CD4-positive, alpha-beta T cell treated with Interleukin-15 for 4 hours (primary cell): ENCODE results near the gene SPRY4.
"Not testable (repeated sequence)": the region's sequence is repeated elsewhere in the genome, so short reads cannot be mapped to it uniquely, and the experiment has no call there.

Experiments
- DNase-seq: peaks from one replicate; pipeline ENCODE4 v3.0.0-alpha.2; 2020; ENCODE audit warnings: low spot score

Gene SPRY4

GRCh38 chr5:142333749-142334148 lies 8.9 kb upstream of the SPRY4 start:
- not testable (repeated sequence) for DNase-seq

GRCh38 chr5:142330444-142330843 lies 5.6 kb upstream of the SPRY4 start:
- DNase-seq: no peak

GRCh38 chr5:142330026-142330425 lies 5.2 kb upstream of the SPRY4 start:
- no peak for DNase-seq

- no peak for DNase-seq
Observed at GRCh38 chr5:142327111-142327842, 2.5 kb upstream of the SPRY4 start.

GRCh38 chr5:142326480-142326938 lies 1.7 kb upstream of the SPRY4 start:
- DNase-seq: no peak

GRCh38 chr5:142325725-142326479 lies 1.1 kb upstream of the SPRY4 start:
- DNase-seq: no peak

GRCh38 chr5:142324136-142324870 lies 518 bp downstream of the SPRY4 start:
- DNase-seq: no peak

- no peak for DNase-seq
Observed at GRCh38 chr5:142323480-142324135, 1.2 kb downstream of the SPRY4 start.

GRCh38 chr5:142322747-142323479 lies 1.9 kb downstream of the SPRY4 start:
- DNase-seq: no peak

GRCh38 chr5:142322403-142322746 lies 2.4 kb downstream of the SPRY4 start:
- no peak for DNase-seq

GRCh38 chr5:142320851-142321560 lies 3.8 kb downstream of the SPRY4 start:
- no peak for DNase-seq

GRCh38 chr5:142320430-142320738 lies 4.4 kb downstream of the SPRY4 start:
- DNase-seq: no peak

- no peak for DNase-seq
Observed at GRCh38 chr5:142319560-142320429, 5.0 kb downstream of the SPRY4 start.

GRCh38 chr5:142319105-142319504 lies 5.7 kb downstream of the SPRY4 start:
- DNase-seq: no peak

- DNase-seq: no peak
Observed at GRCh38 chr5:142317753-142318152, 7.1 kb downstream of the SPRY4 start.

GRCh38 chr5:142317173-142317572 lies 7.6 kb downstream of the SPRY4 start:
- DNase-seq: no peak

- no peak for DNase-seq
Observed at GRCh38 chr5:142316681-142317080, 8.1 kb downstream of the SPRY4 start.

- peak; percentile 13 for DNase-seq
Observed at GRCh38 chr5:142316051-142316450, 8.8 kb downstream of the SPRY4 start.

- no peak for DNase-seq
Observed at GRCh38 chr5:142315096-142315900, 9.5 kb downstream of the SPRY4 start.
